ENCODE measurements around the gene LRRC74A. TPM values are rescaled to one million over a fixed set of nuclear protein-coding genes. Genes with fewer than 3 reads are reported as not detected.

Gene LRRC74A
- total RNA-seq, 1 experiment from 2014 or later: not detected

Other genes with a start within 250 kb of the LRRC74A start
- 0.20 and 0.54 TPM in 2 replicates for gene VASH1, start 64.9 kb upstream of the LRRC74A start, total RNA-seq (2014; rRNA removed; shearing (Covaris generic))
- gene ANGEL1, start 13.5 kb upstream of the LRRC74A start, total RNA-seq (2014; rRNA removed; shearing (Covaris generic)): 1.0 and 6.6 TPM in 2 replicates
- 13.2 and 31.7 TPM in 2 replicates for gene IRF2BPL, start 202.3 kb downstream of the LRRC74A start, total RNA-seq (2014; rRNA removed; shearing (Covaris generic))